ENCODE measurements around the gene TLX2.

The TLX2 gene

GRCh38 chr2:74564222-74564621, 50.0 kb downstream of the TLX2 start:
- no peak overlapping the region for H3K4me3 ChIP-seq (ENCODE audit: control insufficient read depth, low read depth, low read length)
- DNase-seq (ENCODE audit: low read depth), result peak; percentile 56
- no peak for TF ChIP-seq CTCF (conservative IDR thresholded peaks at IDR 0.05; ENCODE audit: control insufficient read depth, insufficient read depth, low read depth, low read length)

GRCh38 chr2:74566076-74566753, 52.0 kb downstream of the TLX2 start:
- no peak for TF ChIP-seq CTCF (conservative IDR thresholded peaks at IDR 0.05; ENCODE audit: control insufficient read depth, insufficient read depth, low read depth, low read length)
- DNase-seq (ENCODE audit: low read depth), result no peak
- H3K4me3 ChIP-seq (ENCODE audit: control insufficient read depth, low read depth, low read length), result no peak overlapping the region

- no peak for TF ChIP-seq CTCF (conservative IDR thresholded peaks at IDR 0.05; ENCODE audit: control insufficient read depth, insufficient read depth, low read depth, low read length)
- H3K4me3 ChIP-seq (ENCODE audit: control insufficient read depth, low read depth, low read length), result no peak overlapping the region
- DNase-seq (ENCODE audit: low read depth), result peak; percentile 95
Observed at GRCh38 chr2:74566754-74567085, 52.5 kb downstream of the TLX2 start.
